HG03354 (cell line): Measurements from ENCODE around the gene NTRK2.

Source experiments
- ATAC-seq: cut with Tn5 transposase; IDR thresholded peaks from one replicate; pipeline ENCODE4 v1.9.1; 2021; ENCODE audit warnings: mild to moderate bottlenecking; ENCODE audit not compliant: unreplicated experiment, poor library complexity, severe bottlenecking

NTRK2 gene

DNA sequence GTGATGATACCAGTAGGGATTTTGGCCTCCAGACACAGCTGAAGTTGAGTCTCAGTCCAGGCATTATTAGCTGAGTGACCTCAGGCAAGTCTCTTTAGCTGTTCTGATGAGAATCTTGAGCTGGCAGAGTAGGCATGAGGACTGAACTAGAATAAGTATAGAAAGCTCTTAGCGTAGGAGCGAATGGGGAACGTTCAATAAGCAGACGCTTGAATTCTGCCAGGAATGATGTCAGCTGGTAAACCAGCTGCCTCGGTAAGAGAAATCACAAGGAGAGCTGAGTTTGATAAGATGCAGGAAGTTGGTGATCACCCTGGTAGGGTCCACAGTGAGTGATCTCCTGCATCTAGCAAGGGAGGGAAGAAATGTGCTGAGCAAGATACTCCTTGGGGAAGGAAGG is 280.4 kb downstream of the NTRK2 start:
- no peak for ATAC-seq

DNA sequence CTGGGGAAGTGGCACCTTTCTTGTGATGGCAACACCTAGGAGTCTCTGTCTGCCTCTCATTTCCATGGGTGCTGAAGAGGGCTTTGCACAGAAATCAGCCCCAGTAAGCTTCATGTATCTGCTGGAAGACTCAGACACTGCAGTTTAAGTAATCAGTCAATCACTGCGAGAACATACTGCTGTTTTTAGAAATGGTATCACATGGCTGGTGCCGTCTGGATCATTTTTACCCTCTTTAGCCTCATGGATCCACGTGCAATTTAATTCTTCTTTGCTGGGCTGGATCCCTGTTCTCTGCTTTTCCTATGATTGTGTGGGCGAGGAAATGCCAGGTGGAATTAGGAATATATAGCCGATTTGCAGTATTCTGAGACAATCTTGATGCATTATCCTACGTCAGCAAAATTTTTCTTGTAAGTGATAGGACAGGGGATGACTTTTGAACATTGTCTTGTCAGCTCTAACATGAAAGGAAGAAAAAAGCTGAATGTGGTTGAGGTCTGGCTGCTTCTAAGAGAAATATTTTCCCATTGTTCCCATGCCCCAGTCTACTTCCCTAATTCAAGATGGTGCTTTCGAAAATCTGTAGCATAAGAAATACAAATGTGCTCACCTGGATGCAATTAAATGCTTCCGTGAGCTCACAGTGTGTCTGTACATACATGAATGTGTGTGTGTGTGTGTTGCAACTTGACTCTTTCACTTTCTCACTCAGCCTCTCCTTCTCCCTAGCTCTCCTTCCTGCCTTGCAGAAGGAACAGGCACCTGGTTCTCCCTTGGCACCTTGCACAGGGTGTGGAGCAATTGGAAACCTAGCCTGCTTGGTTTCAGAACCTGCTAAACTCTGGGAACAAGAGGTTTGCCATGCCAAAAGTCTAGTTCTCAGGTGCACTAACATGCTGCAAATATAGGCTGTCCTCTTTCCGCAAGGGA is 281.6 kb downstream of the NTRK2 start:
- ATAC-seq: no peak

DNA sequence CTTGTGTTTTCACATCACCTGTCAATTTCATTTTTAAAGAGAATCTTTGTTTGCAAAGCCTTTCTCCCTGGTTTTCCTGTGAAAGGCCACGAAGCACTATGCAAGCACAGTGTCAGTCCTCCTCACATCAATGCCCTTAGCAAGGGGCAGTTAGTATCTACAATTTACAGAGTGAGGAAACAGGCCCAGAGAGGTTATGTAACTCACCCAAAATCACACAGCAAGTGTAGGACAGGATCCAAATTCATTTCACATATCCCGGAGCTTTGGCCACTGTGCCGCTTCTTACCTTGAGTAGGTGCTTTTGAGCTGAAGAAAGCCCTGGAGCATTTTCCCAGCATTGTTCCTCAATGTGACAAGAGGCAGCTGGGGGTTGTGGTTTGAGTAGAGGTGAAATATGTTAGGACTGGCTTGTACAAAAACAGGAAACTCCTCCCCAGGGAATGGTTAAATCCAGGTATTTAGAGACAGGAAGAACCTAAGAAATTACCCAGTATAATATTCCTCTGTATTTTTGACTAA is 283.8 kb downstream of the NTRK2 start:
- ATAC-seq: no peak

DNA sequence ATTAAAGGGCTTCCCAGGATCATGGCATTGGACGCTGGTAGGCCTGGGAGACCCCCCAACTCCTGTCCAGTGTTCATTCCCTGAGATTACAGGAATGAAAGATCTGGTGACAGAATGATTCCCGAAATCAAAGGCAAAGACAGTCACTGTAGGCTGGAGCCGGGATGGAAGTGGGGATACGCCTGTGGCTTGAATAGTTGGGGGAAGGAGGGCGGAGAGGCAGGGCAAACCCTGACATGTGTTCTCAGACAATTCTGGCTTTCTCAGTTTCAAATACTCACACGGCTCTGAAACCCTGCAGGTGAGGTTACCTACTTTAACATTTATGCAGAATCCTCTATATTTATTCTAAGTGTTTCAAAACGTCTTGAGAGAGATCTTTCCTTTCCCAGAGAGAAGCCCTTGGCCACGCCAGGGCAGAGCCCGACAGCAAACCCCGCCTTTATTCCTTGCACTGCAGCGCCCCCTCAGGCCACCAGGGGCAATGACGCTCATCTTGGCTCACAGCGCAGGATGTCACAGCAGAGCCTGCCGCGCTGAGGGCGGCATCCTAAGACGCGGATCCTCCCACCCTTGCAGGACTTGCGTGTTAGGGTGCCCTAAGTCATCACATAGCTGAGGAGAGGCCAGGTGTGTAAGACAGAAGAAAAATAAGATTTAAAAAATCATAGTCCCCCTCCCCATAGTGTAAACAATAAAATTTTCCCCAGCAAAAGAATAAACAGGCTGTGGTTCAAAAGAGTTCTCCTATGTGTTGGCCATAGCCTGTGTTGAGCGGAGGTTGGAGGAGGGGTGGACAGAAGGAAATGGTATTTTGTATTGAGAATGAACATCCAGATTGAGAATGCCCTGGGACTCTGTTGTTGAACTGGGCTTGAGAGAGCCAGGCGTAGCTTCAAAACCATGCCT is 284.5 kb downstream of the NTRK2 start:
- peak; percentile 95 for ATAC-seq

DNA sequence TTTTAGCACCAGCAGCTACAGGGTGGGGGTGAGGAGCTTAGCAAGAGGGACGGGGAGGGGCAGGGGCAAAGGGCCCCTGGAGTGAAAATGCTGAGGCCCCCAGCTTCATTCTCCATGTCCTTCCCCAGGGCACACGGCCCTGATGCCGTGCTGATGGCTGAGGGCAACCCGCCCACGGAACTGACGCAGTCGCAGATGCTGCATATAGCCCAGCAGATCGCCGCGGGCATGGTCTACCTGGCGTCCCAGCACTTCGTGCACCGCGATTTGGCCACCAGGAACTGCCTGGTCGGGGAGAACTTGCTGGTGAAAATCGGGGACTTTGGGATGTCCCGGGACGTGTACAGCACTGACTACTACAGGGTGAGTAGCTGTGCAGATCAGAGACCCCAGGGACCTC is 285.6 kb downstream of the NTRK2 start:
- ATAC-seq: no peak

DNA sequence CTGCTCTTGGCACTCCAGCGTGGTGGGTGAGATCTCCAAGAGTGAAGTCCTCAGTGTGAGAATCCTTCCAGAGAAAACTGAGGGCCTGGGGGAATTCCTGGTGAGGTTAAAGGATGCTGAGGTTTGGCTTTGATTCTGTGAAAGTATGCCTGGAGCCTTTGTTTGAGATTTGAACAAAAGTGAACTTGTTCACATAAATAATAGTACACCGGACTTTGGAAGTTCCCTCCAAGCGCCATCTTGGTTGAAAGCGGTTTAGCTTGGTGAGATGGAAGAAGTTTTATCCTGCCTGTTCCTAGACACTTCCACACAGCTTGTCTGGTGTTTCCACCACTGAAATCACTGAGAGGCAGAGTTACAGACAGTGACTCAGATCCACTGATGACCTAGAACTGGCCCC is 286.4 kb downstream of the NTRK2 start:
- no peak for ATAC-seq

DNA sequence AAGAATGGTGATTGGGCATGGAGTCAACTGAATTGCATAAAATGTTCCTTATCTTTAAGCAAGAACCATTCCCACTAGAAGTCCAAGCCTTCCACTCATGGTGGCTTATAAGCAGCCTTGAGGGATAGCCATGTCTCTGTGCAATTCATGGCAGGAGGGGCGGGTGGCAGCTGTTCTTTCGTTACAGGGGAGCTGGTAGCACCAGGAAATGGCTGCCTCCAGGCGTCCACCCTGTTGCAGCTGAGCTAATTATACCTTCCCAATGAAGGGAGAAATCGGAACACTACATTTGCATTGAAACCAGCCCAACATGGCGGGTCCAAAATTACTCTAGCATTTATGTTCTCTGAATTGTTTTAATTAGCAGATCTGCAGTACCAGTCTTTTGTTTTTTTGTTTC is 289.8 kb downstream of the NTRK2 start:
- ATAC-seq: no peak

DNA sequence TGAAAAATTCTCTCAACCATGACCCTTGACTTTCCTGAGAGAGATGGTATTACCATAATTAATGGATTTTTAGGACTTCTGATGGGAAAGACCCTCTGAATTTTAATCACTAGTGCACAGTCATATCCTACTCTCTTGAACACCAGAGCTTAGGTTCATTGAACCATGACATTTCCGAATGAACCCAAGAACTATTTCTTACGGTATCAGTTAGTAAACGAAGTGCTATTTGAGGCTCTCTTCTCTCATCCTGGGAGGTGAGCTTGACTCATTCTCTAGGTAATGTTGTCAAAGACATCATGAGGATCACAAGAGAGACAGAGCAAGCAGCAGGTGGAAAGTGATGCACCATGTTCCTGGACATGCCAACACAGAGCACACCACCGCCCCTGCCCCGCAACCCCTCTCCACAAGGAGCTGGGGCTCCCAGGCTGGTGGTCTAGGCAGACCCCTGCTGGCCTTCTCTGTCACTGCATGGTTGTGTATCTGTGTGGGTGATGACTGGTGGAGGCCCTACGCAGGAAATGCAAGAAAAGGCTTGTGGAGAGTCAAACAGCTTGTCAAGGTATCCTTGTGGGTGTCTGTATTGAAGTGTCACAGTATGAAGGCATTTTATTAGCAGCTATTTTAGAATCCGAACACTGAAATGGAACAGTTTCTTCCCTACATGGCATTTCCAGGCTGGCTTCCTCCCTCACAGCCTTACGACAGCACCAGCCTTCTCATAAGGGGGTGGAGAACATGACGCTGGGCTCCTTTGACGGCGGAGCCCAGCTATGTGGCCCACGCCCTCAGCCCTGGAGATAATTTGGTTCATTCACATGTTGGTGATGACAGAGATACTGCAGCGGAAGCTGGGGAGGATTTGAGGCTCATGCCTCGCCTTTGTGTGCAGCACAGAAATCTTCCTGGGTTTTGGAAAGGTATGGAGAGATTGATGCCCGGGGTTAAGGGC is 297.6 kb downstream of the NTRK2 start:
- ATAC-seq: no peak

DNA sequence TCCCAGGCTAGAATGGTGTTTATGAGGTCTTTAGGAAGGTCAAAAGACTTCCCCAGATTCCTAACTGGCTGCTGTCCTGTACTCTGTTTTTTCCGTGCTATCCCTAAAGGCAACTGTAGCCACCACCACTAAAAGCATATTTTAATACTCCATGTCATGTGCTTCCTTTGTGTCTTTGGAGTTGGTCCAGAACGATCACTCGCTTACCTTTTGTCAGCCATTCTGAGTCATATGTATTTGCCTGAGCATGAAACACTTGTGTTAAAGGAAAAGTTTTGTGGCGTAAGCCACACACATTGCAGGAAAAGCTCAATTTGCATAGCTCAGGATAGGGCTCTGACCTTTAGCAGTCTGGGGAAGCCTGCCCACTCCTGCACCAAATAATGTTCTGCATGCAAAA is 299.6 kb downstream of the NTRK2 start:
- no peak for ATAC-seq

DNA sequence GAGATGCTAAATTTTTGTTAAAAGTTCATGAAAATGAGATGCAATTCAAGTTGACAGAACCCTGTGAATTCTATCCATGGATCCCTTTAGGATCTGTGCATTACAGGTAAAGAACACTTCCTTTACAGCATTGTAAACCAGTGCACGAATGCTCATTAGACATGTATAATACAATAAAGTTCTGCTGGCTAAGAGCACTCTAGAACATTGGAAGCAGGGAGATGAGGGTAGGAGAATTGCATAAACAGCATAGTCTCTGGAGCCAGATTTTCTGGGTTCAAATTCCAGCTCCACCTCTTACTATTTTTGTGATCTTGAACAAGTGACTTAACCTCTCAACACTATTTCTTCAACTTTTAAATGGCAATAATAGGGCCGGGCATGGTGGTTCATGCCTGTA is 300.2 kb downstream of the NTRK2 start:
- ATAC-seq: no peak

DNA sequence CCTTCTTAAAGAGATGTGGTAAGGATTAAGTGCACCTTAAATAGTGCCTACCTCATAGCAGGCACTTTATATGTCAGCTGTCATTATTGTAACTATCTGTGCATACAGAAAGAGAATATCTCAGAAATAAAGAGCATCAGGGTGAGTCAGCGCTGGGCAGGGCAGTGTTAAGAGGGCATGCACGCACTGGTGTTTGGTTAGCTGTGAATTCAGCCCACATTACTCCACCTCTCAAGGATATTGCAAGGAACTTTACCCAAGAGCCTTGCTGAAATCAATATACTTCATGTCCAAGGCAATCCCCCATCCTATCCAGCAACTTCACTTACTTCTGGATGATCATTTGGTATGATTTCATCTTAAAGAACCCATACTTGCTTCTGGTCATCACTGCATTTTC is 300.9 kb downstream of the NTRK2 start:
- no peak for ATAC-seq

DNA sequence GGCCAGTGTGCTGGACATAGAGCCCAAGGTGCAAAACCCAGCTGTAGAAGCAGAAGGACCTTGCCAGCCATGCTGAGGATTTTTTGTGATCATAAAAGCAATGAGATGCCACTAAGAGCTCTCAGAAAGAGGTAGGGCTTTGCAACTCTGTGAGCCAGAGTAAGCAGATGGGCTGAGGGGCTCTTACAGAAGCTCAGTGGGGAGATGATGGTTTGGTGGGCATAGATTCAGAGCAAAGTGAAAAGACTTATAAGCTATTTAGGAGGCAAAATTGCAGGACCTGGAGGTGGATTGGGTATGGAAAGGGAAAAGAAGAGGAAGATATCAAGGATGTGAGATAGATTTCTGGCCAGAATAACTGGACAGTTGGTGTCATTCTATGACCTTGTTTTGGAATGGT is 302.0 kb downstream of the NTRK2 start:
- ATAC-seq: no peak

DNA sequence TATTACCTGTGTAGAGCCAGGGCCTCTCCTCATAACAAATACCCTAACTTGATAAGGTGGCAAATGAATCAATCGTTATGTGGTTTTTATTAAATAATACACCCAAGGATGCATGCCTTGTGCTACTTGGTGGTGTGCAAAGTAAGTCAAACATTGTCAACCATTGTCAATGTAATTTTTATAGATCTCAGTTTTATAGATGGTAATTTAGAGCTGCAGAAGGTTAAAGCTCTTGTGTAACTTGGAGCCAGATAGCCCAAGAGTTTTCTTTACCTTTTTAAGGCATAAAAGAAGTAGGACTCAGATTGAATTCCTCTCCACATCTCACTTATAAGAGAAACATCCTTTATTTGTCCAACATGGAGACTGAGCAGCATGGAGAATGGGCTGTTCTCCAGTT is 304.7 kb downstream of the NTRK2 start:
- no peak for ATAC-seq

DNA sequence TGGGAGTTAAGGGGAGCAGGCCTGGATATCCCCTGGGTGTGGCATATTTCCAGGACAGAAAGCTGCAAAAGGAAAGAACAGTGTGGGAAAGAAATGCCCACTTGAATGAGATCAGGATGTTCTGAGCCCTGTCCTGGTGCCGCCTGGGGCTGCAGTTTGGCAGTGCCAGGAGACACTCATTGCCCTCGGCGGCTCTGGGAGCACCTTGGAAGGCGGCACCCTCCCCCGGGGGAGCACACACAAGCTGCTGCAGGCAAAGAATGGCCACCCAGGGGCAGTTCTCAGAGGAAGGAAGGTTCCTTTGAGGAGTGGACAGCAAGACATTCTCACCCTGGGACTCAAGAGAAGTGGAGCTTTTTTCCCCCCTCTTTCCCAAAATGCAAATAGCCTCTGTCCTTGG is 305.3 kb downstream of the NTRK2 start:
- no peak for ATAC-seq

DNA sequence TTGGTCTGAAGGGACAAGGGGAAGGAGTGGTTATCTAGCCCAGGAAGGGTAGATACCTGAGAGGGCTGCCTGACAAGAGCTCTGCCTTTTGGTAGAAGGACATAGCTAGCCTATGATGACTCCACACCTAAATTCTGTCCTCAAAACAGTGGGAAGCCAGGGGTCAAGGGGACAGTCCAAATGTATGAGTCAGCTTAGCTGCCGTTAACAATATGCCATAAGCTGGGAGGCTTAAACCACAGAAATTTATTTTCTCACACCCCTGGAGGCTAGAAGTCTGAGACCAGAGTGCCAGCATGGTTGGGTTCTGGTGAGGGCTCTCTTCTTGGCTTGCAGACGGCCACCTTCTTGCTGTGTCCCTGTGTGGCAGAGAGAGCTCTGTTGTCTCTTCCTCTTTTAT is 306.4 kb downstream of the NTRK2 start:
- ATAC-seq: no peak

DNA sequence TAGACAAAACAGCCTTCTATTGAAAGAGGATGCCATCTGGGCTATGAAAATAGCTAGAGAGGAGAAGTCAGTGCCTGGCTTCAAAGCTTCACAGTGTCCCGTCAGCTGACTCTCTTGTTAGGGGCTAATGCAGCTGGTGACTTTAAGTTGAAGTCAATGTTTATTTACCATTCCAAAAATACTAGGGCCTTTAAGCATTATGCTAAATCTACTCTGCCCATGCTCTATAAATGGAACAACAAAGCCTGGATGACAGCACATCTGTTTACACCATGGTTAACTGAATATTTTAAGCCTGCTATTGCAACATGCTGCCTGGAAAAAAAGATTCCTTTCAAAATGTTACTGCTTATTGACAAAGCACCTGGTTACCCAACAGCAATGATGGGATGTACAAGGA is 309.1 kb downstream of the NTRK2 start:
- no peak for ATAC-seq

DNA sequence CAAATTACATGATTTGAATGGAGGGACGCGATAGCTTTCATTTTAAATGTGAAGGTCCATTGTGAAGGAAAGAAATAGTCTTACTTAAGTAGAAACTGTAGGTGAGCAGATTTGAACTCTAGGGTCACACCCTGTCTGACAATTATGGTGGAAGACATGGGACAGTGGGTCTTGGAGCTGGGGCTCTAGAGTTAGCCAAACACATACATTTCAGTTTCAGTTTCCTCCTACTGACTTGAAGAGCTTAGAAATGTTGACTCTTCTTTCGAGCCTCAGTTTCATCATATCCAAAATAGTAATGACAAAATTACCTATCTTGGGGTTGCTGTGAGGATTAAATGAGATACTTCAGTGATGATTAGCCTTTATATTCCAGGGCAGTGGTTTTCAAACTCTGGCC is 314.2 kb downstream of the NTRK2 start:
- no peak for ATAC-seq

DNA sequence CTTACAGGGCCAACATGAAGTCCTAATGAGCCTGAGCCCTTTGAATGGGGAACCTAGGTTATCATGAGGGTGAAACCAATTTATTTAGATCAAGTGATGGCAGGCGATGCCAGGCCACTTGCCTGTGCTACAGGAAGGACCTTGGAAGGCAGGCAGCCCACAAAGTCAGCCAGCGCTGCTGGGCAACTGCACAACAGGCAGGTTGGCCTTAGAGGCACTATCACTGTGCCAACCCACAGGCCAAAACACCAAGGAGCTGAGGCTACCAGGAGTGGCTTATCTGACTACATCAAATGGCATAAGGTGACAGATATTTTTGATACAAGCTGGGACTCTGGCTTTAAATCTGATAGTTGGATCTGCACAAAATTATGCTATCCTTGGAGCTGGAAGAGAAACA is 319.1 kb downstream of the NTRK2 start:
- no peak for ATAC-seq

DNA sequence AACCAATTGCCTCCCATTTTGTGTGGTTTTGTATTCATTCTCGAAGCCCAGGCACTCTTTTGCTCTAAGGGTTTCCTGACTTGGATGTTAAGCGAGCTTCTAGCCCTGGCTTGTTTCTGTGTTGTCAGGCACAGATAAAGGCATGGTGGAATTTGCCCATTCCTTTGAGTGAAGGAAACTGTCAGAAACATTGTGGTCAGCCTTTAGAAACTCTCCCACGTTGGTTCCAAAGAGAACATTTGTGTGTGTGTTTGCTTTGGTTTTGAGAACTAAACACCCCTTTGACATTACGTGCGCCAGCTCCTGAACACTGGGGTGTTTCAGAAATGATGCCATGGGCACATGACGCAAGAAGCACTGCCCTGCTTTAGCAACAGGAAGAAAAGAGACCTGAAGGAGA is 320.9 kb downstream of the NTRK2 start:
- no peak for ATAC-seq
